Keratinocyte (primary cell): ENCODE results near the gene FASTKD1.
"Not testable (repeated sequence)": the region's sequence is repeated elsewhere in the genome, so short reads cannot be mapped to it uniquely, and the experiment has no call there.

Experiments
- EZH2 ChIP-seq: IDR thresholded peaks from one replicate; pipeline ENCODE4 v1.6.1; 2012; ENCODE audit warnings: inconsistent platforms, mild to moderate bottlenecking, low read length, moderate library complexity
- TF ChIP-seq, protein P1 (sequence below), 3 experiments: IDR thresholded peaks in 1 of 3; conservative IDR thresholded peaks in 1 of 3; optimal IDR thresholded peaks in 1 of 3; 2 replicates in 2 of 3; 3 replicates in 1 of 3; pipeline versions ENCODE3 to v1.5.1; 2011; ENCODE audit warnings: low read length in 3 of 3, mild to moderate bottlenecking in 3 of 3, moderate library complexity in 2 of 3, control low read depth in 1 of 3, inconsistent platforms in 1 of 3; ENCODE audit not compliant: insufficient read depth in 2 of 3; ENCODE audit errors: extremely low read depth in 1 of 3

DNA sequence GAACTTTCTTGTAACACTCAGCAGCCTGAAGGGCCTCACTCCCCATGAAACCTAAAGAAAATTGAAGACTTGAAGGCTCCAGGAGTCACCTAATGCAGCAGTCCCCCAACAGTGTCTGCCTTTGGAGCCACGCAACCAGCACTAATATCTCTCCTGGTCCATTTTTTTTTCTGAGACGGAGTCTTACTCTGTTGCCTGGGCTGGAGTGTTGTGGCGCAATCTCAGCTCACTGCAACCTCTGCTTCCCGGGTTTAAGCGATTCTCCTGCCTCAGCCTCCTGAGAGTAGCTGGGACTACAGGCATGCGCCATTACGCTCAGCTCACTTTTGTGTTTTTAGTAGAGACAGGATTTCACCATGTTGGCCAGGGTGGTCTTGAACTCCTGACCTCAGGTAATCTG, 22.9 kb upstream of the FASTKD1 start:
- TF ChIP-seq, protein P1, sequence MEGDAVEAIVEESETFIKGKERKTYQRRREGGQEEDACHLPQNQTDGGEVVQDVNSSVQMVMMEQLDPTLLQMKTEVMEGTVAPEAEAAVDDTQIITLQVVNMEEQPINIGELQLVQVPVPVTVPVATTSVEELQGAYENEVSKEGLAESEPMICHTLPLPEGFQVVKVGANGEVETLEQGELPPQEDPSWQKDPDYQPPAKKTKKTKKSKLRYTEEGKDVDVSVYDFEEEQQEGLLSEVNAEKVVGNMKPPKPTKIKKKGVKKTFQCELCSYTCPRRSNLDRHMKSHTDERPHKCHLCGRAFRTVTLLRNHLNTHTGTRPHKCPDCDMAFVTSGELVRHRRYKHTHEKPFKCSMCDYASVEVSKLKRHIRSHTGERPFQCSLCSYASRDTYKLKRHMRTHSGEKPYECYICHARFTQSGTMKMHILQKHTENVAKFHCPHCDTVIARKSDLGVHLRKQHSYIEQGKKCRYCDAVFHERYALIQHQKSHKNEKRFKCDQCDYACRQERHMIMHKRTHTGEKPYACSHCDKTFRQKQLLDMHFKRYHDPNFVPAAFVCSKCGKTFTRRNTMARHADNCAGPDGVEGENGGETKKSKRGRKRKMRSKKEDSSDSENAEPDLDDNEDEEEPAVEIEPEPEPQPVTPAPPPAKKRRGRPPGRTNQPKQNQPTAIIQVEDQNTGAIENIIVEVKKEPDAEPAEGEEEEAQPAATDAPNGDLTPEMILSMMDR (optimal IDR thresholded peaks at IDR 0.05 in 1 of 3, IDR thresholded peaks at IDR 0.05 in 1 of 3, conservative IDR thresholded peaks at IDR 0.05 in 1 of 3; ENCODE audit: extremely low read depth in 1 of 3, insufficient read depth in 2 of 3, low read length in 3 of 3), result not testable (repeated sequence)
- TF ChIP-seq EZH2, result not testable (repeated sequence)
